ENCODE measurements around the gene PRKCE.

Gene PRKCE

GRCh38 chr2:45754131-45755010, 102.9 kb downstream of the PRKCE start:
- no peaks in the 10 kb centered on the region for H3K36me3 Mint-ChIP-seq
- ATAC-seq, result no peak
- no peaks in the 10 kb centered on the region for H3K9me3 Mint-ChIP-seq
- H3K4me3 Mint-ChIP-seq, result no peak overlapping the region
- no peak for DNase-seq (ENCODE audit: low spot score in 2 of 2)
- peaks cover 15% of the 10 kb centered on the region for H3K4me1 Mint-ChIP-seq
- no peak overlapping the region for H3K27ac Mint-ChIP-seq

- Mint-ChIP-seq H3K4me3 (no peak overlapping the region), H3K36me3 (no peaks in the 10 kb centered on the region), H3K9me3 (no peaks in the 10 kb centered on the region), H3K27ac (no peak overlapping the region), H3K4me1 (peaks cover 19% of the 10 kb centered on the region)
- no peak for DNase-seq (ENCODE audit: low spot score in 2 of 2)
- ATAC-seq, result no peak
Measured at GRCh38 chr2:45755585-45756335, 104.3 kb downstream of the PRKCE start.

- Mint-ChIP-seq H3K9me3 (no peaks in the 10 kb centered on the region), H3K4me3 (no peak overlapping the region), H3K27ac (no peak overlapping the region), H3K4me1 (peaks cover 16% of the 10 kb centered on the region), H3K36me3 (no peaks in the 10 kb centered on the region)
- ATAC-seq, result no peak
- no peak for DNase-seq (ENCODE audit: low spot score in 2 of 2)
Measured at GRCh38 chr2:45758018-45758417, 106.5 kb downstream of the PRKCE start.

- H3K9me3 Mint-ChIP-seq, result no peaks in the 10 kb centered on the region
- DNase-seq (ENCODE audit: low spot score in 2 of 2), result no peak
- H3K27ac Mint-ChIP-seq, result no peak overlapping the region
Measured at GRCh38 chr2:45759310-45759851, 107.9 kb downstream of the PRKCE start.

GRCh38 chr2:45761635-45762034, 110.2 kb downstream of the PRKCE start:
- Mint-ChIP-seq H3K27ac (no peak overlapping the region), H3K4me1 (peaks cover 19% of the 10 kb centered on the region), H3K36me3 (no peaks in the 10 kb centered on the region), H3K9me3 (no peaks in the 10 kb centered on the region), H3K4me3 (no peak overlapping the region)
- no peak for ATAC-seq
- no peak for DNase-seq (ENCODE audit: low spot score in 2 of 2)

More at GRCh38 chr2:45759310-45759851, 107.9 kb downstream of the PRKCE start:
- ATAC-seq, result no peak
- no peaks in the 10 kb centered on the region for H3K36me3 Mint-ChIP-seq
- no peak overlapping the region for H3K4me3 Mint-ChIP-seq
- peaks cover 16% of the 10 kb centered on the region for H3K4me1 Mint-ChIP-seq

GRCh38 chr2:45763255-45763654, 111.8 kb downstream of the PRKCE start:
- Mint-ChIP-seq H3K4me1 (peaks cover 17% of the 10 kb centered on the region), H3K27ac (no peak overlapping the region), H3K9me3 (no peaks in the 10 kb centered on the region), H3K36me3 (no peaks in the 10 kb centered on the region), H3K4me3 (no peak overlapping the region)
- DNase-seq (ENCODE audit: low spot score in 2 of 2) (no peak), ATAC-seq (no peak)

GRCh38 chr2:45763797-45764196, 112.3 kb downstream of the PRKCE start:
- H3K27ac Mint-ChIP-seq, result no peak overlapping the region
- H3K4me1 Mint-ChIP-seq, result peaks cover 17% of the 10 kb centered on the region
- H3K4me3 Mint-ChIP-seq, result no peak overlapping the region
- no peaks in the 10 kb centered on the region for H3K36me3 Mint-ChIP-seq
- ATAC-seq, result no peak
- DNase-seq (ENCODE audit: low spot score in 2 of 2), result no peak
- H3K9me3 Mint-ChIP-seq, result no peaks in the 10 kb centered on the region

- Mint-ChIP-seq H3K36me3 (no peaks in the 10 kb centered on the region), H3K27ac (peak overlapping the region; percentile 14), H3K9me3 (no peaks in the 10 kb centered on the region), H3K4me1 (peaks cover 12% of the 10 kb centered on the region), H3K4me3 (no peak overlapping the region)
- DNase-seq (ENCODE audit: low spot score in 2 of 2) (no peak), ATAC-seq (no peak)
Measured at GRCh38 chr2:45765007-45765727, 113.7 kb downstream of the PRKCE start.

GRCh38 chr2:45765728-45766254, 114.3 kb downstream of the PRKCE start:
- ATAC-seq (no peak), DNase-seq (ENCODE audit: low spot score in 2 of 2) (no peak)
- H3K27ac Mint-ChIP-seq, result peak overlapping the region; percentile 14
- no peaks in the 10 kb centered on the region for H3K9me3 Mint-ChIP-seq
- peaks cover 12% of the 10 kb centered on the region for H3K4me1 Mint-ChIP-seq
- H3K4me3 Mint-ChIP-seq, result no peak overlapping the region
- H3K36me3 Mint-ChIP-seq, result no peaks in the 10 kb centered on the region

GRCh38 chr2:45768208-45768607, 116.7 kb downstream of the PRKCE start:
- Mint-ChIP-seq H3K4me3 (no peak overlapping the region), H3K36me3 (no peaks in the 10 kb centered on the region), H3K27ac (no peak overlapping the region), H3K4me1 (peaks cover 13% of the 10 kb centered on the region), H3K9me3 (no peaks in the 10 kb centered on the region)
- DNase-seq (ENCODE audit: low spot score in 2 of 2) (no peak), ATAC-seq (no peak)

GRCh38 chr2:45769056-45769455, 117.6 kb downstream of the PRKCE start:
- Mint-ChIP-seq H3K4me1 (peaks cover 13% of the 10 kb centered on the region), H3K36me3 (no peaks in the 10 kb centered on the region), H3K4me3 (no peak overlapping the region), H3K9me3 (no peaks in the 10 kb centered on the region), H3K27ac (no peak overlapping the region)
- DNase-seq (ENCODE audit: low spot score in 2 of 2) (no peak), ATAC-seq (no peak)

GRCh38 chr2:45769854-45770576, 118.5 kb downstream of the PRKCE start:
- H3K4me1 Mint-ChIP-seq, result peaks cover 13% of the 10 kb centered on the region
- H3K9me3 Mint-ChIP-seq, result no peaks in the 10 kb centered on the region
- DNase-seq (ENCODE audit: low spot score in 2 of 2) (no peak), ATAC-seq (no peak)
- no peak overlapping the region for H3K4me3 Mint-ChIP-seq
- no peaks in the 10 kb centered on the region for H3K36me3 Mint-ChIP-seq
- no peak overlapping the region for H3K27ac Mint-ChIP-seq

- no peak for ATAC-seq
- DNase-seq (ENCODE audit: low spot score in 2 of 2), result no peak
- no peak overlapping the region for H3K27ac Mint-ChIP-seq
- H3K4me1 Mint-ChIP-seq, result peaks cover 13% of the 10 kb centered on the region
- no peaks in the 10 kb centered on the region for H3K9me3 Mint-ChIP-seq
- no peak overlapping the region for H3K4me3 Mint-ChIP-seq
- no peaks in the 10 kb centered on the region for H3K36me3 Mint-ChIP-seq
Measured at GRCh38 chr2:45770811-45771210, 119.3 kb downstream of the PRKCE start.

- DNase-seq (ENCODE audit: low spot score in 2 of 2), result no peak
- no peaks in the 10 kb centered on the region for H3K36me3 Mint-ChIP-seq
- no peak overlapping the region for H3K27ac Mint-ChIP-seq
- peaks cover 10% of the 10 kb centered on the region for H3K4me1 Mint-ChIP-seq
- ATAC-seq, result no peak
- H3K9me3 Mint-ChIP-seq, result no peaks in the 10 kb centered on the region
- no peak overlapping the region for H3K4me3 Mint-ChIP-seq
Measured at GRCh38 chr2:45771261-45771660, 119.8 kb downstream of the PRKCE start.
